GM19397 (cell line): ENCODE measurements around the gene SHLD1.
"Not testable (repeated sequence)": the region's sequence is repeated elsewhere in the genome, so short reads cannot be mapped to it uniquely, and the experiment has no call there.

Source experiments
- ATAC-seq: cut with Tn5 transposase; IDR thresholded peaks from one replicate; pipeline ENCODE4 v1.9.1; 2021; ENCODE audit warnings: mild to moderate bottlenecking, moderate library complexity; ENCODE audit not compliant: unreplicated experiment

The SHLD1 gene, protein sequence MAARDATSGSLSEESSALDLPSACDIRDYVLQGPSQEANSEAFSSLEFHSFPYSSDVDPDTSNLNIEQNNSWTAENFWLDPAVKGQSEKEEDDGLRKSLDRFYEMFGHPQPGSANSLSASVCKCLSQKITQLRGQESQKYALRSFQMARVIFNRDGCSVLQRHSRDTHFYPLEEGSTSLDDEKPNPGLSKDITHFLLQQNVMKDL

GRCh38 chr20:5749952-5750779, at the start of gene SHLD1:
Gene SHLD1, plus strand, starts transcription at chr20:5750401. Its CDS starts 22,465 bp downstream, at chr20:5772866.
- ATAC-seq: peak; percentile 92

GRCh38 chr20:5702339-5702738, 47.9 kb upstream of the SHLD1 start:
- ATAC-seq: not testable (repeated sequence)

- no peak for ATAC-seq
These were observed 46.5 kb upstream of the SHLD1 start for GRCh38 chr20:5703681-5704101.

GRCh38 chr20:5705827-5706226, 44.4 kb upstream of the SHLD1 start:
- ATAC-seq: no peak

DNA sequence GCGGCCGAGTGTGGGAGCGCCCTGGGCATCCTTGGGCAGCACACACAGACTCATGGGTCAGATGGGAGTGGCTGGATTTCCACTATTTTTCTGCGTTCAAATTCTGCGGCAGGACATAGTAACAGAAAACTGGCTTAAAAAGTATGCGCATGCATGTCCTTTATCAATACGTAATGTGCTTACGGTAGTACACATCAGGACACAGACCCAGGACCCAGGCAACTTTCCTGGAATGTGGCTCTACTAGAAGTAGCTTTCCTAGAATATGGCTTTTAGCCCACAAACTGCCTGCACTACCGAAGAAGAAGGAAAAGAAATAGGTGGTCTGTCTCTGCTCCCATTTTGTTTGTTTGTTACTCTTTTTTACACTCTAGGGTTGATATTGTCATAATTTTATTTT, 43.4 kb upstream of the SHLD1 start:
- no peak for ATAC-seq

- no peak for ATAC-seq
These were observed 39.6 kb upstream of the SHLD1 start for GRCh38 chr20:5710551-5710950.

DNA sequence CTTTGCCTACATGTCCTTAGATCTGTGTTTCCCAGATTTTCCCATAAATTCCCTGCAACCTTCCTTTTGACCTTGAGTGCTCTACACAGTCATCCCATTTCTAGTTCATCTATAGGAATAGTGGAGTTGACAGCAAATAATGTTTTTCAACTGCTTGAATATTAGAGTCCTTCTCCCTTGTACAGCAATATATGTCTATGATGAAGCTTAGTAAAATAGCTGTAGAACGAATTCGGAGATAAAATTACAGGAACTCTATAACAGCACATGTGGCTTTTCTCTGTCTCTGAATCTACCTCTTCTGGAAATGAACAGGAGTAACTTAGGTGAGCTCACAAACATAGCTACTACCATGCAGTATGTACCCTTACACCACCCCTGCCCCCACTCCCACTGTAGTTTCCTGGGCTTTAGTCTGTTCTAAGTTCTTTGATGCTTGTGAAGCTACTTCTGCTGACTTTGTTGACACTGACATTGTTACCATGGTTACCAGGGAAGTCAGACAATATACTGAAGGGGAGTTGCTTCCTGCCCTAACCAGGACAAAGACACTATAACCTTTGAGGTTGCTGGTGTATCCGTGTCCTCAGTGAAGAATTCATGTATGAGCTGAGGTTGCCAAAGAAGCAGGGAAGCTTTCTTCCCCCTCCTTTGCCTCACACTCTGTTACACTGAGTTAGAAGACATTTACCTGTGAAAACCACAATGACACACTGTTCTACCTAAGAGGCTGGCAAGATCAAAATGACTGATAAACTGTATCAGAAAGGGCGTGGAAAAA, 35.8 kb upstream of the SHLD1 start:
- ATAC-seq: no peak

GRCh38 chr20:5715071-5715841, 34.9 kb upstream of the SHLD1 start:
- ATAC-seq: no peak

DNA sequence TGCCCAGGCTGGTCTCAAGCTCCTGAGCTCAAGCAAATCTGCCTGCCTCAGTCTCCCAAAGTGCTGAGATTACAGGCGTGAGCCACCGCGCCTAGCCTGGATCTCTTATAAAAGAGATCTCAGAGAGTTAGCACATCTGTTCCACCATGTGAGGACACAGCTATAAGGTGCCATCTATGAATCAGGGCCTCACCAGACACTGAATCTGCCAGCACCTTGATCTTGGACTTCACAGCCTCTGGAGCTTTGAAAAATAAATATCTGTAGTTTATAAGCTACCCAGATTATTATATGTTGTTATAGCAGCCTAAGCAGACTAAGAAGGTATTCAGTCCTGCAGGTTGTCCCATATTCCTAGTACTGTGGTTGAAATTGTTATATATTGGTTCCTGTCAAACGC, 33.2 kb upstream of the SHLD1 start:
- no peak for ATAC-seq

- no peak for ATAC-seq
These were observed 31.2 kb upstream of the SHLD1 start for GRCh38 chr20:5718896-5719595.

DNA sequence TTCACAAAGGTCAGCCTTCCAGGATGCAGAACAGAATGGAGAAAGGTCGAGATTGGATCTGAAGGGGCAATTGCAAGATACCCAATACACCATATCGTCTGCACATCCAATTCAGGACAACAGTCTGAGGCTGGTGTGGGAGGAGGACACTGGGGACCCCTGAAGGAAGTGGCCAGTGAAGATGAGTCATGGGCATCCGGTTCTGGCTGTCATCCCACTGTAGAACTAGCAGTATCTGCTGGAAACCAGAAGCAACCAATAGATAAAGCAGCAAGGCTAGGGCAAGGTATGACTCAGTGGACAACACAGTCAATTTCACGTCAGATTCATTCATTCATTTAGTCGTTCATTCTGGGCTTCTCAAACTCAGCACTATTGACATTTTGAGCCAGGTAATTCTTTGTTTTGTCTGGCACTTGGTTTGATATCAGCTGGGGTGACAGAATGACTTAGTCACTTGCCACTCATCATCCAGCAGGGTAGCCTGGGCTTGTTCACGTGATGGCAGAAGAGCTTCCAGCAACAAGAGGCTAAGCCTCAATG, 30.3 kb upstream of the SHLD1 start:
- no peak for ATAC-seq

GRCh38 chr20:5720696-5721095, 29.5 kb upstream of the SHLD1 start:
- ATAC-seq: no peak

- not testable (repeated sequence) for ATAC-seq
These were observed 28.8 kb upstream of the SHLD1 start for GRCh38 chr20:5721356-5721755.

DNA sequence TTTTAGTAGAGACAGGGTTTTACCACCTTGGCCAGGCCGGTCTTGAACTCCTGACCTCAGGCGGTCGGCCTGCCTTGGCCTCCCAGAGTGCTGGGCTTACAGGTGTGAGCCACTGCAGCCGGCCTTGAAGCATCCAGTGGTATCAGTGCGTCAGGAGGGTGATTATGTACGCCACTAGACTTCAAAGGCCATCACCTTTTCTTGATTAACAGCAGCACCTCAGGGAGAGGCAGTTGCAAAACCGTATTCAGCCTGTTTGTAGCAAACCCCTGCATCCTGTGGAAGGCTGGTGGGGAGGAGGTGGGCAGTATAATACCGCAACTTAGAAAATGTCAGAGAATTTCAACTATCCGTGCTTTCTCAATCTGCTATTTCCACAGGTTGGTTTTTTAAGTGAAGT, 27.3 kb upstream of the SHLD1 start:
- no peak for ATAC-seq

- ATAC-seq: not testable (repeated sequence)
These were observed 25.1 kb upstream of the SHLD1 start for GRCh38 chr20:5725183-5725463.

GRCh38 chr20:5727018-5727515, 23.1 kb upstream of the SHLD1 start:
- ATAC-seq: no peak

- no peak for ATAC-seq
These were observed 20.9 kb upstream of the SHLD1 start for GRCh38 chr20:5729348-5729747.

- no peak for ATAC-seq
These were observed 20.1 kb upstream of the SHLD1 start for GRCh38 chr20:5730131-5730530.

DNA sequence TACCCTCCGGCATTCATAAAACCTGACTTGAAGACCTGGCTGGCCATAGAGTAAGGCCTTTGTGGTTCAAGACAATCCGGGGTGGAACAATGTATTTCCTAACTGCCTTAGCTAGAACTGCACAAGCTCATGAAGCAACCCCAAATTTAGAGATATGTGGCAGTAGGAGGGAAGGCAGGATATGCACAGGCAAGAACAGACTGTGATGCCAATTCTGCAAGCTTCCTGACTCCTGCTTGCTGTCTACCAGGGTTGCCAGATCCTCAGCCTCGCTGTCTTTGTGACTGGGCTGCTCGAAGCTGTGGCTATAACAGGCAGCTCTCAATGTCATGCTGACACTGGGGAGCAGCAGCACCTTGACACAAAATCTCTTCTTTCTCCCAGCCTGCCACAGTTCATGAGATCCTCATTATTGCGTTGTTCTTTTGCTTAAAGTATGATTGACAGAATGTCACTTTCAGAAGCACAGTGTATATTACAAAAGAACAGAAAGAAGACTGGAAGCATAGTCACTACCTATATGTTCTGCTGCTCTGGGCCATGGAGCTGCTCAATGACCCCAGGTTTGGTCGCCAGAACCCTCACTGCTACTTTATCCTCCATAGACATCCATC, 18.3 kb upstream of the SHLD1 start:
- ATAC-seq: no peak

- no peak for ATAC-seq
These were observed 15.6 kb upstream of the SHLD1 start for GRCh38 chr20:5734602-5735001.
